Activated CD4-positive, CD25-positive, alpha-beta regulatory T cell treated with anti-CD3 and anti-CD28 coated beads, Interleukin-2, amount 50 U/mL, for 72 hours (primary cell): ENCODE data around the gene STS.
"Not testable (repeated sequence)": the region's sequence is repeated elsewhere in the genome, so short reads cannot be mapped to it uniquely, and the experiment has no call there.

Experiments used
- DNase-seq: peaks from one replicate; pipeline ENCODE4 v3.0.0; 2021

The STS gene

GRCh38 chrX:7139202-7140081, 8.1 kb upstream of the STS start:
- DNase-seq = no peak

- DNase-seq = no peak
These were observed 4.4 kb upstream of the STS start for GRCh38 chrX:7143076-7143475.

- DNase-seq = no peak
These were observed 3.5 kb upstream of the STS start for GRCh38 chrX:7143941-7144525.

GRCh38 chrX:7145454-7145853, 2.1 kb upstream of the STS start:
- no peak for DNase-seq

- no peak for DNase-seq
These were observed 1.4 kb upstream of the STS start for GRCh38 chrX:7146020-7146702.

- DNase-seq = no peak
These were observed 654 bp upstream of the STS start for GRCh38 chrX:7146703-7147412.

- peak; percentile 94 for DNase-seq
These were observed 704 bp downstream of the STS start, which contains the start of gene PUDP for GRCh38 chrX:7147978-7148854. PUDP (minus strand) TSS chrX:7148153; CDS start chrX:7148113, 40 bp downstream.

GRCh38 chrX:7149411-7149810, 1.9 kb downstream of the STS start:
- DNase-seq = no peak

GRCh38 chrX:7153231-7153630, 5.7 kb downstream of the STS start:
- DNase-seq = no peak

GRCh38 chrX:7154041-7154597, 6.6 kb downstream of the STS start:
- DNase-seq = no peak

- DNase-seq = no peak
These were observed 7.7 kb downstream of the STS start for GRCh38 chrX:7155163-7155562.

- DNase-seq = no peak
These were observed 9.4 kb downstream of the STS start for GRCh38 chrX:7156879-7157278.

- no peak for DNase-seq
These were observed 11.0 kb downstream of the STS start for GRCh38 chrX:7158468-7158990.

GRCh38 chrX:7159149-7159861, 11.8 kb downstream of the STS start:
- DNase-seq = no peak

- DNase-seq = no peak
These were observed 15.7 kb downstream of the STS start for GRCh38 chrX:7163146-7163677.

- no peak for DNase-seq
These were observed 16.7 kb downstream of the STS start for GRCh38 chrX:7164174-7164573.

GRCh38 chrX:7168371-7168770, 20.9 kb downstream of the STS start:
- no peak for DNase-seq

- DNase-seq = no peak
These were observed 22.1 kb downstream of the STS start for GRCh38 chrX:7169627-7170026.

GRCh38 chrX:7170898-7171297, 23.4 kb downstream of the STS start:
- peak; percentile 41 for DNase-seq

GRCh38 chrX:7178859-7179258, 31.3 kb downstream of the STS start:
- DNase-seq = not testable (repeated sequence)

GRCh38 chrX:7179446-7179845, 31.9 kb downstream of the STS start:
- no peak for DNase-seq
